CD14-positive monocyte (primary cell): ENCODE results near the gene BLOC1S2. TPM values are rescaled to one million over a fixed set of nuclear protein-coding genes. Genes with fewer than 3 reads are reported as not detected.

Source experiments
- DNase-seq, 3 donors: peaks; one replicate each; pipeline ENCODE4 v3.0.0-alpha.2; 2011 to 2022
- H2AFZ ChIP-seq: 2 replicates; pipeline ENCODE4 v1.6.0; 2012; ENCODE audit warnings: mild to moderate bottlenecking, low read depth, low read length, inconsistent platforms; ENCODE audit not compliant: insufficient read depth, poor library complexity, severe bottlenecking
- H3K27ac ChIP-seq, 2 donors: 1 replicate in 1 of 2; 2 replicates in 1 of 2; pipeline ENCODE4 v1.5.1; 2012 to 2013; ENCODE audit warnings: low read length in 2 of 2, control low read depth in 1 of 2, inconsistent platforms in 1 of 2, low read depth in 1 of 2, mild to moderate bottlenecking in 1 of 2
- H3K27me3 ChIP-seq, 2 donors: one replicate each; pipeline versions ENCODE4 v1.6.0 to v1.6.1; 2011 to 2013; ENCODE audit warnings: low read length in 2 of 2; ENCODE audit not compliant: control insufficient read depth in 2 of 2, insufficient read depth in 2 of 2
- H3K36me3 ChIP-seq, 2 donors: replicated peaks in 1 of 2; 1 replicate in 1 of 2; 2 replicates in 1 of 2; pipeline versions ENCODE4 v1.5.1 to v1.6.1; 2012 to 2013; ENCODE audit warnings: low read length in 2 of 2, control low read depth in 1 of 2, inconsistent platforms in 1 of 2, mild to moderate bottlenecking in 1 of 2; ENCODE audit not compliant: insufficient read depth in 2 of 2, control insufficient read depth in 1 of 2
- H3K4me1 ChIP-seq, 2 donors: 1 replicate in 1 of 2; 2 replicates in 1 of 2; pipeline versions ENCODE4 v1.5.1 to v1.6.1; 2012 to 2013; ENCODE audit warnings: low read length in 2 of 2, control low read depth in 1 of 2, inconsistent platforms in 1 of 2, mild to moderate bottlenecking in 1 of 2, moderate library complexity in 1 of 2; ENCODE audit not compliant: insufficient read depth in 2 of 2, control insufficient read depth in 1 of 2
- H3K4me2 ChIP-seq: replicated peaks from 2 replicates; pipeline ENCODE3; 2012; ENCODE audit warnings: low read length, moderate library complexity, mild to moderate bottlenecking; ENCODE audit not compliant: poor library complexity, severe bottlenecking; ENCODE audit errors: extremely low read depth
- H3K4me3 ChIP-seq, 3 experiments: fragments of 200-600 bp in 1 of 3; sonication (generic) in 1 of 3; replicated peaks in 1 of 3; 1 replicate in 2 of 3; 2 replicates in 1 of 3; pipeline ENCODE4 v1.5.1; 2011 to 2013; ENCODE audit warnings: low read length in 3 of 3, mild to moderate bottlenecking in 3 of 3, control low read depth in 2 of 3, low read depth in 2 of 3, inconsistent platforms in 1 of 3, moderate library complexity in 1 of 3
- H3K79me2 ChIP-seq: 2 replicates; pipeline ENCODE4 v1.6.0; 2012; ENCODE audit warnings: mild to moderate bottlenecking, control low read depth, inconsistent platforms, low read length, moderate library complexity; ENCODE audit not compliant: insufficient read depth
- H3K9ac ChIP-seq: 2 replicates; pipeline ENCODE4 v1.6.0; 2017; ENCODE audit warnings: low read length, mild to moderate bottlenecking; ENCODE audit not compliant: insufficient read depth, poor library complexity, severe bottlenecking
- H3K9me3 ChIP-seq, 2 donors: replicated peaks in 1 of 2; 1 replicate in 1 of 2; 2 replicates in 1 of 2; pipeline versions ENCODE4 v1.5.1 to v1.6.1; 2012 to 2013; ENCODE audit warnings: low read length in 2 of 2, control low read depth in 1 of 2; ENCODE audit not compliant: control insufficient read depth in 1 of 2, insufficient read depth in 1 of 2
- H4K20me1 ChIP-seq: 2 replicates; pipeline ENCODE4 v1.6.0; 2012; ENCODE audit warnings: mild to moderate bottlenecking, low read length, control low read depth, moderate library complexity; ENCODE audit not compliant: insufficient read depth
- H3K27ac Mint-ChIP-seq, 7 donors: one replicate each; pipeline ENCODE4 v1.8.0; 2020; ENCODE audit warnings: mild to moderate bottlenecking in 7 of 7, mixed read lengths in 7 of 7, moderate library complexity in 6 of 7, inconsistent platforms in 2 of 7
- H3K27me3 Mint-ChIP-seq, 3 donors: one replicate each; pipeline ENCODE4 v1.8.0; 2021 to 2022; ENCODE audit warnings: low read depth in 3 of 3, mild to moderate bottlenecking in 3 of 3, mixed read lengths in 3 of 3, moderate library complexity in 3 of 3, inconsistent platforms in 1 of 3
- H3K36me3 Mint-ChIP-seq, 2 donors: one replicate each; pipeline ENCODE4 v1.8.0; 2020; ENCODE audit warnings: mixed read lengths in 2 of 2, inconsistent platforms in 1 of 2, mild to moderate bottlenecking in 1 of 2
- H3K4me1 Mint-ChIP-seq: one replicate; pipeline ENCODE4 v1.8.0; 2020; ENCODE audit warnings: mild to moderate bottlenecking, mixed read lengths
- H3K4me3 Mint-ChIP-seq, 2 donors: one replicate each; pipeline ENCODE4 v1.8.0; 2020; ENCODE audit warnings: mild to moderate bottlenecking in 2 of 2, mixed read lengths in 2 of 2, moderate library complexity in 1 of 2
- H3K9me3 Mint-ChIP-seq, 7 donors: one replicate each; pipeline ENCODE4 v1.8.0; 2020 to 2022; ENCODE audit warnings: mixed read lengths in 7 of 7, mild to moderate bottlenecking in 6 of 7, moderate library complexity in 6 of 7, inconsistent platforms in 2 of 7
- WGBS: methylation state at CpG from one replicate; pipeline ENCODE4 v1.1.5; 2013; ENCODE audit warnings: missing lambda C conversion rate; ENCODE audit not compliant: insufficient coverage; 5-methylcytosine and 5-hydroxymethylcytosine counted together
- intact Hi-C, 2 donors: fragments of 100-400 bp; cut with micrococcal nuclease; formaldehyde crosslinking; loops; one replicate each; pipeline versions ENCODE4 v1.15.0 to v1.15.1; 2023
- polyA plus RNA-seq, 3 donors: library from polyadenylated mRNA; depleted of rRNA in 1 of 3; unstranded in 2 of 3; stranded (reverse) in 1 of 3; fragments of 300-500 nt in 2 of 3; fragments of >200 nt in 1 of 3; fragmentation: Illumina TruSeq in 2 of 3; gene quantifications; 1 replicate in 2 of 3; 2 replicates in 1 of 3; pipeline ENCODE4 v1.2.3, GENCODE V29; 2012 to 2021
- TF ChIP-seq, protein P1 (sequence below): fragments of 200-600 bp; IDR thresholded peaks from one replicate; pipeline ENCODE4 v1.8.0; 2022; ENCODE audit warnings: antibody characterized with exemption, mild to moderate bottlenecking

Gene BLOC1S2
- polyA plus RNA-seq, 3 donors, result 37.9 to 142 (median 111) TPM

DNA sequence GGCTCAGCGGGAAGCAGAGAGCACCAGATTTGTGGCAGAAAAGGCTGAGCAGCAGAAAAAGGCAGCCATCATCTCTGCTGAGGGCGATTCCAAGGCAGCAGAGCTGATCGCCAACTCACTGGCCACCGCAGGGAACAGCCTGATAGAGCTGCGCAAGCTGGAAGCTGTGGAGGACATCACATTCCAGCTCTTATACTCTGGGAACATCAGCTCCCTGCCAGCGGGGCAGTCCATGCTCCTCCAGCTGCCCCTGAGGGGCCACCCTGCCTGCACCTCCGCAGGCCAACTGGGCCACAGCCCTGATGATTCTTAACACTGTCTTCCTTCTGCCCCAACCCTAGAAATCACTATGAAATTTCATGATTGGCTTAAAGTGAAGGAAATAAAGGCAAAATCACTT lies 37.7 kb downstream of the BLOC1S2 start:
- TF ChIP-seq, protein P1, sequence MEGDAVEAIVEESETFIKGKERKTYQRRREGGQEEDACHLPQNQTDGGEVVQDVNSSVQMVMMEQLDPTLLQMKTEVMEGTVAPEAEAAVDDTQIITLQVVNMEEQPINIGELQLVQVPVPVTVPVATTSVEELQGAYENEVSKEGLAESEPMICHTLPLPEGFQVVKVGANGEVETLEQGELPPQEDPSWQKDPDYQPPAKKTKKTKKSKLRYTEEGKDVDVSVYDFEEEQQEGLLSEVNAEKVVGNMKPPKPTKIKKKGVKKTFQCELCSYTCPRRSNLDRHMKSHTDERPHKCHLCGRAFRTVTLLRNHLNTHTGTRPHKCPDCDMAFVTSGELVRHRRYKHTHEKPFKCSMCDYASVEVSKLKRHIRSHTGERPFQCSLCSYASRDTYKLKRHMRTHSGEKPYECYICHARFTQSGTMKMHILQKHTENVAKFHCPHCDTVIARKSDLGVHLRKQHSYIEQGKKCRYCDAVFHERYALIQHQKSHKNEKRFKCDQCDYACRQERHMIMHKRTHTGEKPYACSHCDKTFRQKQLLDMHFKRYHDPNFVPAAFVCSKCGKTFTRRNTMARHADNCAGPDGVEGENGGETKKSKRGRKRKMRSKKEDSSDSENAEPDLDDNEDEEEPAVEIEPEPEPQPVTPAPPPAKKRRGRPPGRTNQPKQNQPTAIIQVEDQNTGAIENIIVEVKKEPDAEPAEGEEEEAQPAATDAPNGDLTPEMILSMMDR, result no peak
- no peaks in the 10 kb centered on the region for H3K27me3 ChIP-seq
- H3K9ac ChIP-seq, result no peak overlapping the region
- WGBS, result 98% methylated on average over 3 of the region's 7 CpGs
- Mint-ChIP-seq H3K4me1 (peaks cover 10% of the 10 kb centered on the region), H3K9me3 (no peaks in the 10 kb centered on the region), H3K36me3 (peaks cover 64 to 77% of the 10 kb centered on the region in 2 donors), H3K27ac (peak overlapping the region in 4 of 7 donors; percentile 5 to 64 (median 26)), H3K27me3 (no peaks in the 10 kb centered on the region), H3K4me3 (no peak overlapping the region)
- peaks cover 10 to 11% of the 10 kb centered on the region in 2 donors for H3K4me1 ChIP-seq
- H3K36me3 ChIP-seq, result peaks cover 76 to 85% of the 10 kb centered on the region in 2 donors
- no peak overlapping the region for H3K27ac ChIP-seq
- no peaks in the 10 kb centered on the region for H3K79me2 ChIP-seq
- intact Hi-C loops, result no loop called here
- no peaks in the 10 kb centered on the region for H3K9me3 ChIP-seq
- H3K4me3 ChIP-seq, result no peak overlapping the region
- no peaks in the 10 kb centered on the region for H4K20me1 ChIP-seq
- no peak for DNase-seq
- H2AFZ ChIP-seq, result no peak overlapping the region
- H3K4me2 ChIP-seq, result no peak overlapping the region

DNA sequence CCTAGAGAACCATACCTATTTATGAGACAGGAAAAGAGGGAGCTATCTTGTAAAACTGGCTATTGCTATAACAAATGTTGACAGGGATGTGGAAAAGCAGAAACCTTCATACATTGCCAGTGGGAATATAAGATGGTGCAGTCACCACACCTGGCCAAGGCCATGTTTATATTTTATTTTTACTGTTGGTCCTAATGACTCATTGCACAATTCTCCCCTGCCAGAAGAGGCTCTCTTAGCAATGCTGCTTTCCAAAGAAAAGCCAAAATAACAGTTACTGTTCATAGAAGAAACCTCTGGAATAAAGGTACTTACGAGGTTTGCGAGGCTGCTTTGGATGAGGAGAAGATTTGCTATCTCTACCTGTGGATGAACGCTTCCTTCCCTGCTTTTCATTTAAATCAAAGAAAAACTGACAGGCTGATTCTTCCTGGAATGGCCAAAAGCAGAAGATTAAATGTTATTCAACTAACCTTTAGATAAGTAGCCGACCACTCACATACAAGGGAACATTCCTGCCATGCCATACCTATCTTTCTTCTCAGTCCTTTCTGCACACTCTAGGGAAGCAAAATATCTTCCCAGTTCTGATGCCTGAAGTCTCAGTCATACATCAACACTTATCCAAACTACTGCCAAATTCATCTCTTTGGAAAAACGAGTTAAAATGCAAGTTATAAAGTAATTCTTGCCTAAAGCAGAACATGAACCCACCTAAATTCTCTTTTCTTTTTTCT lies 40.8 kb downstream of the BLOC1S2 start:
- Histone ChIP-seq H3K4me3 (no peak overlapping the region), H3K4me1 (no peaks in the 10 kb centered on the region), H2AFZ (no peak overlapping the region), H3K79me2 (no peaks in the 10 kb centered on the region), H3K36me3 (peaks cover 88 to 98% of the 10 kb centered on the region in 2 donors), H3K27me3 (no peaks in the 10 kb centered on the region), H3K4me2 (no peak overlapping the region), H4K20me1 (peaks cover under 1% of the 10 kb centered on the region), H3K9ac (no peak overlapping the region), H3K9me3 (no peaks in the 10 kb centered on the region), H3K27ac (no peak overlapping the region)
- TF ChIP-seq, protein P1, result no peak
- no CpG with 5 or more reads among the region's 5 CpGs for WGBS
- Mint-ChIP-seq H3K4me1 (no peaks in the 10 kb centered on the region), H3K9me3 (no peaks in the 10 kb centered on the region), H3K27ac (no peak overlapping the region), H3K36me3 (peaks cover 75 to 89% of the 10 kb centered on the region in 2 donors), H3K4me3 (no peak overlapping the region), H3K27me3 (no peaks in the 10 kb centered on the region)
- intact Hi-C loops, result no loop called here
- DNase-seq, result no peak
